ENCODE data around the gene PRIM2.

PRIM2 gene

GRCh38 chr6:57305107-57305506, 12.3 kb upstream of the PRIM2 start:
- TF ChIP-seq NFIC (IDR thresholded peaks at IDR 0.05) (no peak), TAF1 (IDR thresholded peaks at IDR 0.05; ENCODE audit: low read depth) (no peak), CREB1 (IDR thresholded peaks at IDR 0.05; ENCODE audit: low read depth) (no peak), ZBTB7A (IDR thresholded peaks at IDR 0.05; ENCODE audit: low read depth) (no peak), RAD21 (IDR thresholded peaks at IDR 0.05; ENCODE audit: low read depth) (no peak), TCF12 (IDR thresholded peaks at IDR 0.05; ENCODE audit: low read depth) (no peak), YY1 (IDR thresholded peaks at IDR 0.05; ENCODE audit: low read depth) (no peak), TEAD4 (IDR thresholded peaks at IDR 0.05) (no peak), REST (IDR thresholded peaks at IDR 0.05; ENCODE audit: low read depth) (no peak), EP300 (IDR thresholded peaks at IDR 0.05; ENCODE audit: borderline replicate concordance) (no peak), MAX (IDR thresholded peaks at IDR 0.05) (no peak), USF1 (IDR thresholded peaks at IDR 0.05) (no peak), EGR1 (IDR thresholded peaks at IDR 0.05) (no peak), CEBPB (IDR thresholded peaks at IDR 0.05) (no peak), FOXM1 (IDR thresholded peaks at IDR 0.05; ENCODE audit: borderline replicate concordance, low read depth) (no peak)

GRCh38 chr6:57305761-57306160, 11.7 kb upstream of the PRIM2 start:
- no peak for TF ChIP-seq MAX (IDR thresholded peaks at IDR 0.05)
- no peak for TF ChIP-seq EP300 (IDR thresholded peaks at IDR 0.05; ENCODE audit: borderline replicate concordance)
- no peak for TF ChIP-seq EGR1 (IDR thresholded peaks at IDR 0.05)
- TF ChIP-seq NFIC (IDR thresholded peaks at IDR 0.05), result no peak
- TF ChIP-seq ZBTB7A (IDR thresholded peaks at IDR 0.05; ENCODE audit: low read depth), result no peak
- no peak for TF ChIP-seq CREB1 (IDR thresholded peaks at IDR 0.05; ENCODE audit: low read depth)
- no peak for TF ChIP-seq RAD21 (IDR thresholded peaks at IDR 0.05; ENCODE audit: low read depth)
- no peak for TF ChIP-seq USF1 (IDR thresholded peaks at IDR 0.05)
- no peak for TF ChIP-seq TEAD4 (IDR thresholded peaks at IDR 0.05)
- no peak for TF ChIP-seq TCF12 (IDR thresholded peaks at IDR 0.05; ENCODE audit: low read depth)
- no peak for TF ChIP-seq FOXM1 (IDR thresholded peaks at IDR 0.05; ENCODE audit: borderline replicate concordance, low read depth)
- no peak for TF ChIP-seq YY1 (IDR thresholded peaks at IDR 0.05; ENCODE audit: low read depth)
- no peak for TF ChIP-seq CEBPB (IDR thresholded peaks at IDR 0.05)
- no peak for TF ChIP-seq TAF1 (IDR thresholded peaks at IDR 0.05; ENCODE audit: low read depth)
- no peak for TF ChIP-seq REST (IDR thresholded peaks at IDR 0.05; ENCODE audit: low read depth)

- TF ChIP-seq USF1 (IDR thresholded peaks at IDR 0.05), result no peak
- TF ChIP-seq RAD21 (IDR thresholded peaks at IDR 0.05; ENCODE audit: low read depth), result no peak
- no peak for TF ChIP-seq ZBTB7A (IDR thresholded peaks at IDR 0.05; ENCODE audit: low read depth)
- TF ChIP-seq EP300 (IDR thresholded peaks at IDR 0.05; ENCODE audit: borderline replicate concordance), result no peak
- no peak for TF ChIP-seq TEAD4 (IDR thresholded peaks at IDR 0.05)
- no peak for TF ChIP-seq YY1 (IDR thresholded peaks at IDR 0.05; ENCODE audit: low read depth)
- TF ChIP-seq REST (IDR thresholded peaks at IDR 0.05; ENCODE audit: low read depth), result no peak
- TF ChIP-seq TCF12 (IDR thresholded peaks at IDR 0.05; ENCODE audit: low read depth), result no peak
- no peak for TF ChIP-seq CREB1 (IDR thresholded peaks at IDR 0.05; ENCODE audit: low read depth)
- TF ChIP-seq NFIC (IDR thresholded peaks at IDR 0.05), result no peak
- no peak for TF ChIP-seq MAX (IDR thresholded peaks at IDR 0.05)
- no peak for TF ChIP-seq FOXM1 (IDR thresholded peaks at IDR 0.05; ENCODE audit: borderline replicate concordance, low read depth)
- no peak for TF ChIP-seq CEBPB (IDR thresholded peaks at IDR 0.05)
These were observed 11.2 kb upstream of the PRIM2 start for GRCh38 chr6:57306273-57306672.

GRCh38 chr6:57307850-57308249, 9.6 kb upstream of the PRIM2 start:
- TF ChIP-seq TAF1 (IDR thresholded peaks at IDR 0.05; ENCODE audit: low read depth) (no peak), MAX (IDR thresholded peaks at IDR 0.05) (no peak), REST (IDR thresholded peaks at IDR 0.05; ENCODE audit: low read depth) (no peak), ZBTB7A (IDR thresholded peaks at IDR 0.05; ENCODE audit: low read depth) (no peak), YY1 (IDR thresholded peaks at IDR 0.05; ENCODE audit: low read depth) (no peak), TCF12 (IDR thresholded peaks at IDR 0.05; ENCODE audit: low read depth) (no peak), FOXM1 (IDR thresholded peaks at IDR 0.05; ENCODE audit: borderline replicate concordance, low read depth) (no peak), CEBPB (IDR thresholded peaks at IDR 0.05) (no peak), CREB1 (IDR thresholded peaks at IDR 0.05; ENCODE audit: low read depth) (no peak), EGR1 (IDR thresholded peaks at IDR 0.05) (no peak), RAD21 (IDR thresholded peaks at IDR 0.05; ENCODE audit: low read depth) (no peak), NFIC (IDR thresholded peaks at IDR 0.05) (no peak), TEAD4 (IDR thresholded peaks at IDR 0.05) (no peak)
